Measurements from ENCODE around the gene CELSR1.
"Not testable (repeated sequence)": the region's sequence is repeated elsewhere in the genome, so short reads cannot be mapped to it uniquely, and the experiment has no call there.

CELSR1 gene

GRCh38 chr22:46403880-46404279 lies 133.5 kb downstream of the CELSR1 start:
- not testable (repeated sequence) for DNase-seq (ENCODE audit: low read depth in 3 of 3)

- no peak for DNase-seq (ENCODE audit: low read depth in 3 of 3)
Observed at GRCh38 chr22:46402505-46402904, 134.9 kb downstream of the CELSR1 start.

- no peak for DNase-seq (ENCODE audit: low read depth in 3 of 3)
Observed at GRCh38 chr22:46401370-46401769, 136.1 kb downstream of the CELSR1 start.

- no peak for DNase-seq (ENCODE audit: low read depth in 3 of 3)
Observed at GRCh38 chr22:46399251-46400024, 138.0 kb downstream of the CELSR1 start.

- DNase-seq (ENCODE audit: low read depth in 3 of 3), result no peak
Observed at GRCh38 chr22:46397951-46398350, 139.5 kb downstream of the CELSR1 start.

- DNase-seq (ENCODE audit: low read depth in 3 of 3), result no peak
Observed at GRCh38 chr22:46397514-46397913, 139.9 kb downstream of the CELSR1 start.

GRCh38 chr22:46397049-46397448 lies 140.4 kb downstream of the CELSR1 start:
- DNase-seq (ENCODE audit: low read depth in 3 of 3), result not testable (repeated sequence)

- DNase-seq (ENCODE audit: low read depth in 3 of 3), result no peak
Observed at GRCh38 chr22:46395145-46395544, 142.3 kb downstream of the CELSR1 start.

- no peak for DNase-seq (ENCODE audit: low read depth in 3 of 3)
Observed at GRCh38 chr22:46394622-46395021, 142.8 kb downstream of the CELSR1 start.

- DNase-seq (ENCODE audit: low read depth in 3 of 3), result no peak
Observed at GRCh38 chr22:46393873-46394272, 143.5 kb downstream of the CELSR1 start.

- DNase-seq (ENCODE audit: low read depth in 3 of 3), result no peak
Observed at GRCh38 chr22:46392137-46392844, 145.1 kb downstream of the CELSR1 start.

- DNase-seq (ENCODE audit: low read depth in 3 of 3), result no peak
Observed at GRCh38 chr22:46391486-46392136, 145.8 kb downstream of the CELSR1 start.

- DNase-seq (ENCODE audit: low read depth in 3 of 3), result no peak
Observed at GRCh38 chr22:46390652-46391301, 146.6 kb downstream of the CELSR1 start.

- no peak for DNase-seq (ENCODE audit: low read depth in 3 of 3)
Observed at GRCh38 chr22:46390105-46390651, 147.2 kb downstream of the CELSR1 start.

GRCh38 chr22:46389081-46389480 lies 148.3 kb downstream of the CELSR1 start:
- no peak for DNase-seq (ENCODE audit: low read depth in 3 of 3)

- DNase-seq (ENCODE audit: low read depth in 3 of 3), result no peak
Observed at GRCh38 chr22:46388647-46389046, 148.8 kb downstream of the CELSR1 start.

GRCh38 chr22:46387748-46388147 lies 149.7 kb downstream of the CELSR1 start:
- DNase-seq (ENCODE audit: low read depth in 3 of 3), result no peak

GRCh38 chr22:46386312-46386711 lies 151.1 kb downstream of the CELSR1 start:
- no peak for DNase-seq (ENCODE audit: low read depth in 3 of 3)

GRCh38 chr22:46382524-46382923 lies 154.9 kb downstream of the CELSR1 start:
- DNase-seq (ENCODE audit: low read depth in 3 of 3), result no peak

GRCh38 chr22:46381731-46382130 lies 155.7 kb downstream of the CELSR1 start:
- no peak for DNase-seq (ENCODE audit: low read depth in 3 of 3)

- DNase-seq (ENCODE audit: low read depth in 3 of 3), result no peak
Observed at GRCh38 chr22:46381142-46381541, 156.3 kb downstream of the CELSR1 start.

GRCh38 chr22:46380581-46380980 lies 156.8 kb downstream of the CELSR1 start:
- no peak for DNase-seq (ENCODE audit: low read depth in 3 of 3)
